ENCODE measurements around the gene C5orf58.

C5orf58 gene

DNA sequence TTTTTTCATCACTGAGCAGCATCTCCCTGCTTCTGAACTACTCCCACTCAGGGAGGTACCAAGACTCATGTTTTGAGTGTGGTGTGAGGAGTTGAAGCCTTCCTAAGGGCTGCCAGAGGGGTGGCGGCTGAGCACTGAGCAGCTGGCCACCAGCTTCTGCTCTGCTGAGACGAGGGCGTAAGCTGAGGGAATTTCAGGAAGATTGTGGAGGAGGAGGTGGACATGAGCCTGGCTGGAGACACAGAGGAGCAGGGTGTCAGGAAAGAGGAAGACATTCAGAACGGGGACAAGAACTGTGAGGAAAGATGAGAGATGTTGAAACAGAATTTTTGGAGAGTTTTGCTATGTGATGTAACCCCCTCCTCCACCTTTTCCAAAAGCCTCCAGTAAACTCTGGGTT, 57.0 kb downstream of the C5orf58 start:
- TF ChIP-seq, protein P1, sequence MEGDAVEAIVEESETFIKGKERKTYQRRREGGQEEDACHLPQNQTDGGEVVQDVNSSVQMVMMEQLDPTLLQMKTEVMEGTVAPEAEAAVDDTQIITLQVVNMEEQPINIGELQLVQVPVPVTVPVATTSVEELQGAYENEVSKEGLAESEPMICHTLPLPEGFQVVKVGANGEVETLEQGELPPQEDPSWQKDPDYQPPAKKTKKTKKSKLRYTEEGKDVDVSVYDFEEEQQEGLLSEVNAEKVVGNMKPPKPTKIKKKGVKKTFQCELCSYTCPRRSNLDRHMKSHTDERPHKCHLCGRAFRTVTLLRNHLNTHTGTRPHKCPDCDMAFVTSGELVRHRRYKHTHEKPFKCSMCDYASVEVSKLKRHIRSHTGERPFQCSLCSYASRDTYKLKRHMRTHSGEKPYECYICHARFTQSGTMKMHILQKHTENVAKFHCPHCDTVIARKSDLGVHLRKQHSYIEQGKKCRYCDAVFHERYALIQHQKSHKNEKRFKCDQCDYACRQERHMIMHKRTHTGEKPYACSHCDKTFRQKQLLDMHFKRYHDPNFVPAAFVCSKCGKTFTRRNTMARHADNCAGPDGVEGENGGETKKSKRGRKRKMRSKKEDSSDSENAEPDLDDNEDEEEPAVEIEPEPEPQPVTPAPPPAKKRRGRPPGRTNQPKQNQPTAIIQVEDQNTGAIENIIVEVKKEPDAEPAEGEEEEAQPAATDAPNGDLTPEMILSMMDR (IDR thresholded peaks at IDR 0.05; ENCODE audit: low read length): no peak
- TF ChIP-seq EZH2 (IDR thresholded peaks at IDR 0.05; ENCODE audit: borderline replicate concordance, low read length): no peak
- no peak overlapping the region for H3K27ac ChIP-seq (ENCODE audit: low read depth, low read length, poor library complexity, severe bottlenecking)
- no peaks in the 10 kb centered on the region for H3K4me1 ChIP-seq (ENCODE audit: insufficient read depth, low read length, severe bottlenecking)

DNA sequence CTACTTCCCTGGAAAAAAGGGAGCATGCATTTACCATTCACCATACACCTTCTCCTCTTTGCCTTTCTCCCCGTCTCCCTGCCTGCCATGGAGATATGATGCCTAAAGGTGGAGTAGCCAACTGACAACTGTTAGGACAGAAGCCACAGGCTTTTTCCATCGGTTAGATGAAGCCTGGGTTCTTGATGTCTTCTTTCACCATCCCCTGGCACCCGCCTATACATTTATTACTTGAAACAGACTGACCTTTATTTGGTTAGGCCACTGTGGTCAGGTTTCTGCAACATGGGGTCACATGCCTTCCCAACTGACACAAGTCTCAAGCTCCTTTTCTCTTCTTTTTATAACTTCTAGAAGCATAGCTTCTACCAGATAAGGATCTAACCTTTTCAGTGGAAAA, 57.7 kb downstream of the C5orf58 start:
- Histone ChIP-seq H3K9me3 (ENCODE audit: low read length) (no peaks in the 10 kb centered on the region), H3K79me2 (ENCODE audit: insufficient read depth, low read length) (no peaks in the 10 kb centered on the region), H3K27ac (ENCODE audit: low read depth, low read length, poor library complexity, severe bottlenecking) (no peak overlapping the region), H2AFZ (ENCODE audit: low read length) (no peak overlapping the region), H4K20me1 (ENCODE audit: insufficient read depth, low read length) (no peaks in the 10 kb centered on the region), H3K4me2 (ENCODE audit: low read length) (no peak overlapping the region), H3K9me2 (ENCODE audit: low read depth, low read length) (no peaks in the 10 kb centered on the region), H3F3A (ENCODE audit: insufficient read depth, low read length) (no peaks in the 10 kb centered on the region), H3K9ac (ENCODE audit: low read length) (no peak overlapping the region), H3K27me3 (ENCODE audit: insufficient read depth, low read length) (0 out of 2 replicates have a peak, but pooled peaks cover 4% of the 10 kb centered on the region), H3K36me3 (ENCODE audit: insufficient read depth, low read length) (no peaks in the 10 kb centered on the region), H3K4me1 (ENCODE audit: insufficient read depth, low read length, severe bottlenecking) (no peaks in the 10 kb centered on the region), H3K4me3 (ENCODE audit: low read depth, low read length, poor library complexity, severe bottlenecking) (no peak overlapping the region)
- TF ChIP-seq, protein P1 (IDR thresholded peaks at IDR 0.05; ENCODE audit: low read length): no peak
- TF ChIP-seq EZH2 (IDR thresholded peaks at IDR 0.05; ENCODE audit: borderline replicate concordance, low read length): no peak

More for the DNA sequence above, 57.0 kb downstream of the C5orf58 start:
- H2AFZ ChIP-seq (ENCODE audit: low read length): no peak overlapping the region
- no peaks in the 10 kb centered on the region for H3K9me2 ChIP-seq (ENCODE audit: low read depth, low read length)
- no peaks in the 10 kb centered on the region for H3F3A ChIP-seq (ENCODE audit: insufficient read depth, low read length)
- no peaks in the 10 kb centered on the region for H3K36me3 ChIP-seq (ENCODE audit: insufficient read depth, low read length)
- no peaks in the 10 kb centered on the region for H3K9me3 ChIP-seq (ENCODE audit: low read length)
- no peak overlapping the region for H3K4me3 ChIP-seq (ENCODE audit: low read depth, low read length, poor library complexity, severe bottlenecking)
- H4K20me1 ChIP-seq (ENCODE audit: insufficient read depth, low read length): no peaks in the 10 kb centered on the region
- H3K9ac ChIP-seq (ENCODE audit: low read length): no peak overlapping the region
- no peak overlapping the region for H3K4me2 ChIP-seq (ENCODE audit: low read length)
- no peaks in the 10 kb centered on the region for H3K79me2 ChIP-seq (ENCODE audit: insufficient read depth, low read length)
- H3K27me3 ChIP-seq (ENCODE audit: insufficient read depth, low read length): 0 out of 2 replicates have a peak, but pooled peaks cover 4% of the 10 kb centered on the region

DNA sequence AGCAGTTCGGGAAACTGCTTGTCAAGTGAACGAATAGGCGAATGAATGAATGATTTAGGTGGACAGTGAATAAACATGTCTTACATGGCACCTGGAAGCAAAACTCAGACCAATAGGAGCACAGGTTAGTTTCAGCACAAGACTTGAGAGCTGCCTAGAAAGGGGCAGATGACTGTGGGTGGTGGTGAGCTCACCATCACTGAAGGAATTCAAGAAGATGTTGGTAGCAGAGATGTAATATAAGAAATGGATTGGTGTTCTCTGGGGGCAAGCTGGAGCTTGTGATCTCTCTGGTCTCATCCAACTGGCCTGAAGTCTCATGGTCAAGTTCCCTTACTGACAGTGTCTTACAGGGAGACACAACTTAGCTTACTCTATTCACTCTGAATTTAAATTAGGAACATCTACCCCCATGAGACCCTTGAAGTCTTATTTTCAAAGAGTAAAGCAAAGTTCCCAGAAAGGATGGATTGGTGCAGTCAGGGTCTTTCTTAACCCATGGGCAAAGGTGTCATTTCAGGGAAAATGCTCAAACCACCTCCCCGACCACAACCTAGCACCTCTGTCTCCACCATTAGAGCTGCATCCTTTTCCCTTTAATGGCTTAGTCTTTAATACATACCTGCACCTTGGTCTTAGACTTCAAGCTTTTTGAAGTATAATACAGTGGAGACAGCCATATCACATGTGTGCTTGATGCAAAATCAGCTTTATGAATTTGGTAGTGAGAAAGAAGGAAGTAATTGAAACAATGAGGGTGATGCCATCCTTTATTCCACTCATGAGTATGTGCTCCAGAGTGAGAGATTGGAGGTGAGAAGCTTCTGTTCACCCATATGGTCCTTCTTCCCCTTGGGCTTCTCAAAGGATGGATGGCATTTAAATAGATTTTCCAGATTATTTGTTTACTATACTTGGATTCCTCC, 59.7 kb downstream of the C5orf58 start:
- H3K9me2 ChIP-seq (ENCODE audit: low read depth, low read length): no peaks in the 10 kb centered on the region
- no peak for TF ChIP-seq EZH2 (IDR thresholded peaks at IDR 0.05; ENCODE audit: borderline replicate concordance, low read length)
- TF ChIP-seq, protein P1 (IDR thresholded peaks at IDR 0.05; ENCODE audit: low read length): no peak
- H4K20me1 ChIP-seq (ENCODE audit: insufficient read depth, low read length): no peaks in the 10 kb centered on the region

More for the DNA sequence above, 59.7 kb downstream of the C5orf58 start:
- Histone ChIP-seq H3K36me3 (ENCODE audit: insufficient read depth, low read length) (no peaks in the 10 kb centered on the region), H3K4me3 (ENCODE audit: low read depth, low read length, poor library complexity, severe bottlenecking) (no peak overlapping the region), H3F3A (ENCODE audit: insufficient read depth, low read length) (no peaks in the 10 kb centered on the region), H3K79me2 (ENCODE audit: insufficient read depth, low read length) (no peaks in the 10 kb centered on the region), H3K4me1 (ENCODE audit: insufficient read depth, low read length, severe bottlenecking) (no peaks in the 10 kb centered on the region), H2AFZ (ENCODE audit: low read length) (no peak overlapping the region), H3K9ac (ENCODE audit: low read length) (no peak overlapping the region), H3K27me3 (ENCODE audit: insufficient read depth, low read length) (peaks cover 3% of the 10 kb centered on the region), H3K27ac (ENCODE audit: low read depth, low read length, poor library complexity, severe bottlenecking) (no peak overlapping the region), H3K4me2 (ENCODE audit: low read length) (no peak overlapping the region), H3K9me3 (ENCODE audit: low read length) (no peaks in the 10 kb centered on the region)

Data from OCI-LY1 (cell line).